Liver (tissue), 3 donors: ENCODE data around the gene STAMBPL1.

Experiments
- CTCF ChIP-seq: fragments of 150-350 bp; IDR thresholded peaks from 2 replicates; pipeline ENCODE4 v1.5.1; 2017; ENCODE audit warnings: improper control_type of control experiment, low read depth, low read length; ENCODE audit not compliant: missing input control
- MAX ChIP-seq: IDR thresholded peaks from 2 replicates; pipeline ENCODE4 v1.6.1; 2016; ENCODE audit warnings: antibody characterized with exemption
- TAF1 ChIP-seq: conservative IDR thresholded peaks from 2 replicates; pipeline ENCODE4 v1.6.1; 2016; ENCODE audit warnings: antibody characterized with exemption, mild to moderate bottlenecking
- YY1 ChIP-seq: IDR thresholded peaks from 2 replicates; pipeline ENCODE4 v1.6.1; 2016; ENCODE audit warnings: antibody characterized with exemption, mild to moderate bottlenecking
- ZBTB33 ChIP-seq: IDR thresholded peaks from 2 replicates; pipeline ENCODE4 v1.6.1; 2016; ENCODE audit warnings: antibody characterized with exemption
- donor health status: healthy.
- donor health status: healthy.

GRCh38 chr10:88852327-88852726, 27.7 kb upstream of the STAMBPL1 start:
- TF ChIP-seq CTCF, result no peak
- no peak for TF ChIP-seq YY1
- no peak for TF ChIP-seq MAX
- TF ChIP-seq ZBTB33, result no peak
- no peak for TF ChIP-seq TAF1
